Endothelial cell of umbilical vein (primary cell): ENCODE measurements around the gene PLXND1.

ENCODE experiments used
- EZH2 ChIP-seq: IDR thresholded peaks from 2 replicates; pipeline ENCODE4 v1.6.1; 2012; ENCODE audit warnings: borderline replicate concordance, low read depth, mild to moderate bottlenecking, moderate library complexity, low read length, inconsistent platforms; ENCODE audit not compliant: severe bottlenecking
- FOS ChIP-seq: IDR thresholded peaks from 2 replicates; pipeline ENCODE4 v1.6.1; 2011; ENCODE audit warnings: mild to moderate bottlenecking, low read length, moderate library complexity, borderline replicate concordance; ENCODE audit not compliant: insufficient read depth
- GATA2 ChIP-seq: IDR thresholded peaks from 2 replicates; pipeline ENCODE4 v1.7.0; 2011; ENCODE audit warnings: low read depth, mild to moderate bottlenecking, moderate library complexity, mixed read lengths, low read length; ENCODE audit not compliant: insufficient read length, insufficient read depth
- JUN ChIP-seq: IDR thresholded peaks from 2 replicates; pipeline ENCODE4 v1.6.1; 2011; ENCODE audit warnings: borderline replicate concordance, low read depth; ENCODE audit not compliant: insufficient read length, insufficient read depth
- MYC ChIP-seq: IDR thresholded peaks from one replicate; pipeline ENCODE4 v1.6.1; 2011; ENCODE audit warnings: mild to moderate bottlenecking, low read depth, low read length
- POLR2A ChIP-seq: IDR thresholded peaks from 2 replicates; pipeline ENCODE4 v1.6.1; 2012; ENCODE audit warnings: low read depth, mild to moderate bottlenecking, control low read depth, low read length
- POLR2AphosphoS5 ChIP-seq: IDR thresholded peaks from 2 replicates; pipeline ENCODE4 v1.6.1; 2012; ENCODE audit warnings: low read depth, mild to moderate bottlenecking, control low read depth, low read length, moderate library complexity; ENCODE audit not compliant: insufficient read depth
- TF ChIP-seq, protein P1 (sequence below), 2 donors: IDR thresholded peaks; 1 replicate in 1 of 2; 2 replicates in 1 of 2; pipeline ENCODE4 v1.5.1; 2011; ENCODE audit warnings: low read length in 2 of 2, mild to moderate bottlenecking in 2 of 2, moderate library complexity in 2 of 2, control low read depth in 1 of 2, inconsistent platforms in 1 of 2, low read depth in 1 of 2; ENCODE audit not compliant: insufficient read depth in 1 of 2; ENCODE audit errors: extremely low read depth in 1 of 2
- TF ChIP-seq, protein P2 (sequence below): IDR thresholded peaks from 2 replicates; pipeline ENCODE4 v1.6.1; 2011; ENCODE audit not compliant: insufficient read depth, insufficient read length

GRCh38 chr3:129607391-129608068 is 1.1 kb upstream of the PLXND1 start:
- TF ChIP-seq, protein P1, sequence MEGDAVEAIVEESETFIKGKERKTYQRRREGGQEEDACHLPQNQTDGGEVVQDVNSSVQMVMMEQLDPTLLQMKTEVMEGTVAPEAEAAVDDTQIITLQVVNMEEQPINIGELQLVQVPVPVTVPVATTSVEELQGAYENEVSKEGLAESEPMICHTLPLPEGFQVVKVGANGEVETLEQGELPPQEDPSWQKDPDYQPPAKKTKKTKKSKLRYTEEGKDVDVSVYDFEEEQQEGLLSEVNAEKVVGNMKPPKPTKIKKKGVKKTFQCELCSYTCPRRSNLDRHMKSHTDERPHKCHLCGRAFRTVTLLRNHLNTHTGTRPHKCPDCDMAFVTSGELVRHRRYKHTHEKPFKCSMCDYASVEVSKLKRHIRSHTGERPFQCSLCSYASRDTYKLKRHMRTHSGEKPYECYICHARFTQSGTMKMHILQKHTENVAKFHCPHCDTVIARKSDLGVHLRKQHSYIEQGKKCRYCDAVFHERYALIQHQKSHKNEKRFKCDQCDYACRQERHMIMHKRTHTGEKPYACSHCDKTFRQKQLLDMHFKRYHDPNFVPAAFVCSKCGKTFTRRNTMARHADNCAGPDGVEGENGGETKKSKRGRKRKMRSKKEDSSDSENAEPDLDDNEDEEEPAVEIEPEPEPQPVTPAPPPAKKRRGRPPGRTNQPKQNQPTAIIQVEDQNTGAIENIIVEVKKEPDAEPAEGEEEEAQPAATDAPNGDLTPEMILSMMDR (IDR thresholded peaks at IDR 0.05; ENCODE audit: extremely low read depth in 1 of 2, insufficient read depth in 1 of 2, low read depth in 1 of 2, low read length in 2 of 2), result no peak
- TF ChIP-seq EZH2, result no peak
- TF ChIP-seq POLR2A, result peak; percentile 52
- no peak for TF ChIP-seq POLR2AphosphoS5
- TF ChIP-seq, protein P2, sequence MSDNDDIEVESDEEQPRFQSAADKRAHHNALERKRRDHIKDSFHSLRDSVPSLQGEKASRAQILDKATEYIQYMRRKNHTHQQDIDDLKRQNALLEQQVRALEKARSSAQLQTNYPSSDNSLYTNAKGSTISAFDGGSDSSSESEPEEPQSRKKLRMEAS, result no peak
- no peak for TF ChIP-seq FOS
- TF ChIP-seq MYC, result no peak
- TF ChIP-seq JUN, result no peak
- no peak for TF ChIP-seq GATA2
